A549 (cell line): Measurements from ENCODE around the gene CIAPIN1.

Experiments
- ELK1 ChIP-seq: fragments of 150-350 bp; IDR thresholded peaks from 2 replicates; pipeline ENCODE4 v1.6.1; 2014; ENCODE audit warnings: low read depth, mild to moderate bottlenecking, low read length
- EP300 ChIP-seq, 2 experiments: fragments of >200 bp; sonication (Bioruptor Twin); formaldehyde crosslinking; IDR thresholded peaks; 2 replicates in 1 of 2; 3 replicates in 1 of 2; pipeline ENCODE4 v1.6.1; 2016 to 2017
- HMGXB4 ChIP-seq: fragments of 250-450 bp; sonication (Bioruptor Pico); IDR thresholded peaks from 2 replicates; pipeline ENCODE4 v1.5.0; 2021; ENCODE audit warnings: mild to moderate bottlenecking, moderate library complexity, borderline replicate concordance
- POLR2A ChIP-seq: IDR thresholded peaks from 2 replicates; pipeline ENCODE4 v1.6.1; 2012; ENCODE audit warnings: mild to moderate bottlenecking, low read length
- SMC3 ChIP-seq: fragments of >200 bp; sonication (Bioruptor Twin); formaldehyde crosslinking; IDR thresholded peaks from 3 replicates; pipeline ENCODE4 v1.6.1; 2018; ENCODE audit warnings: inconsistent platforms
- TFCP2L1 ChIP-seq: fragments of 250-450 bp; sonication (Bioruptor Pico); IDR thresholded peaks from 2 replicates; pipeline ENCODE4 v1.5.0; 2021; ENCODE audit warnings: mild to moderate bottlenecking
- TF ChIP-seq, protein P1 (sequence below): fragments of >200 bp; sonication (Bioruptor Twin); formaldehyde crosslinking; IDR thresholded peaks from 3 replicates; pipeline ENCODE4 v1.5.1; 2016
- TF ChIP-seq, protein P2 (sequence below): fragments of 200-600 bp; sonication (generic); IDR thresholded peaks from 2 replicates; pipeline ENCODE4 v1.6.1; 2016; ENCODE audit warnings: antibody characterized with exemption, mild to moderate bottlenecking, moderate library complexity

GRCh38 chr16:57484515-57485005, 37.4 kb upstream of the CIAPIN1 start:
- TF ChIP-seq SMC3 (no peak), HMGXB4 (CRISPR knock-in tag) (no peak), POLR2A (no peak), TFCP2L1 (CRISPR knock-in tag) (no peak), EP300 (IDR thresholded peaks at IDR 0.05) (no peak), ELK1 (no peak)
- TF ChIP-seq, protein P1, sequence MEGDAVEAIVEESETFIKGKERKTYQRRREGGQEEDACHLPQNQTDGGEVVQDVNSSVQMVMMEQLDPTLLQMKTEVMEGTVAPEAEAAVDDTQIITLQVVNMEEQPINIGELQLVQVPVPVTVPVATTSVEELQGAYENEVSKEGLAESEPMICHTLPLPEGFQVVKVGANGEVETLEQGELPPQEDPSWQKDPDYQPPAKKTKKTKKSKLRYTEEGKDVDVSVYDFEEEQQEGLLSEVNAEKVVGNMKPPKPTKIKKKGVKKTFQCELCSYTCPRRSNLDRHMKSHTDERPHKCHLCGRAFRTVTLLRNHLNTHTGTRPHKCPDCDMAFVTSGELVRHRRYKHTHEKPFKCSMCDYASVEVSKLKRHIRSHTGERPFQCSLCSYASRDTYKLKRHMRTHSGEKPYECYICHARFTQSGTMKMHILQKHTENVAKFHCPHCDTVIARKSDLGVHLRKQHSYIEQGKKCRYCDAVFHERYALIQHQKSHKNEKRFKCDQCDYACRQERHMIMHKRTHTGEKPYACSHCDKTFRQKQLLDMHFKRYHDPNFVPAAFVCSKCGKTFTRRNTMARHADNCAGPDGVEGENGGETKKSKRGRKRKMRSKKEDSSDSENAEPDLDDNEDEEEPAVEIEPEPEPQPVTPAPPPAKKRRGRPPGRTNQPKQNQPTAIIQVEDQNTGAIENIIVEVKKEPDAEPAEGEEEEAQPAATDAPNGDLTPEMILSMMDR: no peak
- TF ChIP-seq, protein P2, sequence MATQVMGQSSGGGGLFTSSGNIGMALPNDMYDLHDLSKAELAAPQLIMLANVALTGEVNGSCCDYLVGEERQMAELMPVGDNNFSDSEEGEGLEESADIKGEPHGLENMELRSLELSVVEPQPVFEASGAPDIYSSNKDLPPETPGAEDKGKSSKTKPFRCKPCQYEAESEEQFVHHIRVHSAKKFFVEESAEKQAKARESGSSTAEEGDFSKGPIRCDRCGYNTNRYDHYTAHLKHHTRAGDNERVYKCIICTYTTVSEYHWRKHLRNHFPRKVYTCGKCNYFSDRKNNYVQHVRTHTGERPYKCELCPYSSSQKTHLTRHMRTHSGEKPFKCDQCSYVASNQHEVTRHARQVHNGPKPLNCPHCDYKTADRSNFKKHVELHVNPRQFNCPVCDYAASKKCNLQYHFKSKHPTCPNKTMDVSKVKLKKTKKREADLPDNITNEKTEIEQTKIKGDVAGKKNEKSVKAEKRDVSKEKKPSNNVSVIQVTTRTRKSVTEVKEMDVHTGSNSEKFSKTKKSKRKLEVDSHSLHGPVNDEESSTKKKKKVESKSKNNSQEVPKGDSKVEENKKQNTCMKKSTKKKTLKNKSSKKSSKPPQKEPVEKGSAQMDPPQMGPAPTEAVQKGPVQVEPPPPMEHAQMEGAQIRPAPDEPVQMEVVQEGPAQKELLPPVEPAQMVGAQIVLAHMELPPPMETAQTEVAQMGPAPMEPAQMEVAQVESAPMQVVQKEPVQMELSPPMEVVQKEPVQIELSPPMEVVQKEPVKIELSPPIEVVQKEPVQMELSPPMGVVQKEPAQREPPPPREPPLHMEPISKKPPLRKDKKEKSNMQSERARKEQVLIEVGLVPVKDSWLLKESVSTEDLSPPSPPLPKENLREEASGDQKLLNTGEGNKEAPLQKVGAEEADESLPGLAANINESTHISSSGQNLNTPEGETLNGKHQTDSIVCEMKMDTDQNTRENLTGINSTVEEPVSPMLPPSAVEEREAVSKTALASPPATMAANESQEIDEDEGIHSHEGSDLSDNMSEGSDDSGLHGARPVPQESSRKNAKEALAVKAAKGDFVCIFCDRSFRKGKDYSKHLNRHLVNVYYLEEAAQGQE: no peak
